Measurements from ENCODE around the gene INPP5F. TPM values are rescaled to one million over a fixed set of nuclear protein-coding genes. Genes with fewer than 3 reads are reported as not detected.
"Not testable (repeated sequence)": the region's sequence is repeated elsewhere in the genome, so short reads cannot be mapped to it uniquely, and the experiment has no call there.

Gene INPP5F
- total RNA-seq, 1 donor from 2014 or later, result 212 TPM

DNA sequence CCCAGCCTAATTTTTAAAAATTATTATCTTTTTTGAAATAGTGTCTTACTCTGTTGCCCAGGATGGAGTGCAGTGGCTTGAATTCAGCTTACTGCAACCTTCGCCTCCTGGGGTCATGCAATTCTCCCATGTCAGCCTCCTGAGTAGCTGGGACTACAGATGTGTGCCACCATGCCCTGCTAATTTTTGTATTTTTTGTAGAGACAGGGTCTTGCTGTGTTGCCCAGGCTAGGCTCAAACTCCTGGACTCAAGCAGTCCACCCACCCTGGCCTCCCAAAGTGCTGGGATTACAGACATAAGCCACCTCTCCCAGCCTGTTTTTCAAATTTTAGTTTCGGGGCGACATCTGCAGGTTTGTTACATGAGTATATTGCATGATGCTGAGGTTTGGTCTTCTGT, 47.2 kb downstream of the INPP5F start:
- not testable (repeated sequence) for DNase-seq (ENCODE audit: low spot score in 2 of 2); FAIRE-seq

- no peak for DNase-seq (ENCODE audit: low spot score in 2 of 2)
- FAIRE-seq, result no peak
These were observed 49.7 kb downstream of the INPP5F start for GRCh38 chr10:119775529-119775928.

DNA sequence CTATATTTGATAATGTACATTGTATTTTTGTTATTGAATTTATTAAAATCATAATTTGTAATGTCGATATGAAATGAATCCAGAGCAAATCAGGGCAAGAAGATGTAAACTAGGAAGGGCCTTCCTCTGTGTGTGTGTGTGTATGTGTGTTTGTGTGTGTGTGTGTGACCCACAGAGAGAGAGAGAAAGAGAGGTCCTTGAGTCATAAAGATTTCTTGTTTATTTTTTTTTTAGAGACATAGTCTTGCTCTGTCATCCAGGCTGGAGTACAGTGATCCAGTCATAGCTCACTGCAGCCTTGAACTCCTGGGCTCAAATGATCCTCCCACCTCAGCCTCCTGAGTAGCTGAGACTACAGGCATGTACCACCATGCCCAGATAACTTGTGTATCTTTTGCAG, 50.7 kb downstream of the INPP5F start:
- no peak for FAIRE-seq
- DNase-seq (ENCODE audit: low spot score in 2 of 2), result no peak

- FAIRE-seq (no peak), DNase-seq (ENCODE audit: low spot score in 2 of 2) (no peak)
These were observed 51.8 kb downstream of the INPP5F start for GRCh38 chr10:119777686-119778085.

DNA sequence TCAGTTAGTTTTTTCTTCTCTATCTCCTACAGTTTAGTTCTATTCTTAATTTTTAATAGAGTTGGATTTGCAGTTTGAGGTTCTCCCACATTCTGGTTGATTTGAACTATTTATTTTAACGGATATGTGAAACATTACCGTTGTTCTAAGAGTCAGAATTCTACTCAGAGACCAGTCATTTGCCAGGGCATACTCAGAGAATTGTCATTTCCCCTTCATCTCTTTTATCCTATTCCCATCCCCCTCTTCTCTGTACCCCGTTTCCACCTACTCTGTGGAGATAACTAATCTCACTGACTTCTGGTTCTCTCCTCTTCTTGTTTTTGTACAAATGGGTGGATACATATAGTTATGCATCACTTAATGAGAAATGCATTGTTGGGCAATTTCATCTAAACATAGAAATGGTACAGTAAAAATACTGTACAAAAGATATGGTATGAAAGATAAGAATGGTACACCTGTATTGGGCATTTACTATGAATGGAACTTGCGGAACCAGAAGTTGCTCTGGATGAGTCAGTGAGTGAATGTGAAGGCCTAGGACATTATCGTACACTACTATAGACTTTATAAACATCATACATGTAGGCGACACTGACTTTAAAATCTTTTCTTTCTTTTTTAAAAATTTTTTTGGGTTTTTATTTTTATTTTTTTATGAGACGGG, 53.1 kb downstream of the INPP5F start:
- DNase-seq (ENCODE audit: low spot score in 2 of 2), result no peak
- FAIRE-seq, result no peak

GRCh38 chr10:119780879-119781480, 55.1 kb downstream of the INPP5F start:
- FAIRE-seq, result no peak
- no peak for DNase-seq (ENCODE audit: low spot score in 2 of 2)

- FAIRE-seq (no peak), DNase-seq (ENCODE audit: low spot score in 2 of 2) (no peak)
These were observed 55.6 kb downstream of the INPP5F start for GRCh38 chr10:119781498-119781897.

DNA sequence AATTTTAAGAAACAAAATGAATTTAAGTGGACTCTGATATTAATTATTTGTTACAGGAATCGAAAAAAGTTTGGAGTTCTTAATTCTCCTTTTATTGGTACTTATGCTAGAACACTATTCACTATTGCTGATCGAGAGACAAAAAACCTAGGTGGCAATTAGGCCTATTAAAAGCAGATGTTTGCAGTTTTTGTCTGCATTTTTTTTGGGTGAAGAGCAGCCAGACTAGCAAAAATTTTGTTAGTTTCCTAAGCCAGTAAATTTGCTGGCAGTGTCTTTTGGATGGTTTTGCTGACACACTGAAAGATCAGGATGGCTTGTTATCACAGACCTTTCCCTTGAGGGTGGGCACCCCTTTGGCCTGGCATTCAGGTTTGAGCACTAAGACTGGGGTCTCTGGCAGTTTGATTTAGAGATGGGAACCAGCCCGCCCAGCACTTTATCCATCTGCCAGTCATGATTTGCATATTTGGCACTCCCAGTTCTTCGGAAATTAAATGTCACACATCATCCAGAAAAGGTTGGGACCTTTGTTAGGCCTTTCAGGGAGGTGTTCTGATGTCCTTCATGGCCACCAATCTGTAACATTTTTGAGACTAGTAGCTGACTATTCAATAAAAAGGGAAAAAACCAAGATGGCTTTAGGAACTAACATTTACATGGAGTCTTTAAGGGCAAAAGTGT, 57.3 kb downstream of the INPP5F start:
- FAIRE-seq (no peak), DNase-seq (ENCODE audit: low spot score in 2 of 2) (no peak)

DNA sequence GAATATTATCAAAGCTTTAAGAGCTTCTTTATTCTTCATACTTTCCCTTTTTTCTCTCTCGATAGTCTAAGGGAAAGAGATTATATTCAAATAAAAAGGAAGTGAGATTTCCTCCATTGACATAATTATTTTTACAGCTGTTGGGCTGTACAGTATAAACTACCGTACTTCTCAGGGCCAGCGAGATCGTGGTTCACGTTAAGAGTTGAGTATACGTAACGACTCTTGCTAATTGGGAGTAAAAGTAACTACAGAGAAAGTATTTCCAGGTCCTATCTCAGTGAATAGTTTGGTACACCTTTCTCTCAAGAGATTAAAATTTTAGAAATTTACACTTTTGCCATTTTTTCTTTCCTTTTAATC, 57.8 kb downstream of the INPP5F start:
- no peak for FAIRE-seq

GRCh38 chr10:119784340-119785067, 58.7 kb downstream of the INPP5F start:
- FAIRE-seq (no peak), DNase-seq (ENCODE audit: low spot score in 2 of 2) (no peak)

More for the DNA sequence above, 57.8 kb downstream of the INPP5F start:
- DNase-seq (ENCODE audit: low spot score in 2 of 2), result no peak

GRCh38 chr10:119786117-119786769, 60.4 kb downstream of the INPP5F start:
- no peak for FAIRE-seq
- DNase-seq (ENCODE audit: low spot score in 2 of 2), result no peak

DNA sequence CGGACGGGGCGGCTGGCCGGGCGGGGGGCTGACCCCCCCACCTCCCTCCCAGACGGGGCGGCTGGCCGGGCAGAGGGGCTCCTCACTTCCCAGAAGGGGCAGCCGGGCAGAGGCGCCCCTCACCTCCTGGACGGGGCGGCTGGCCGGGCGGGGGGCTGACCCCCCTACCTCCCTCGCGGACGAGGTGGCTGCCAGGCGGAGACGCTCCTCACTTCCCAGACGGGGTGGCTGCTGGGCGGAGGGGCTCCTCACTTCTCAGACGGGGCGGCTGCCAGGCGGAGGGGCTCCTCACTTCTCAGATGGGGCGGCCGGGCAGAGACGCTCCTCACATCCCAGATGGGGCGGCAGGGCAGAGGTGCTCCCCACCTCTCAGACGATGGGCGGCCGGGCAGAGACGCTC, 69.3 kb downstream of the INPP5F start:
- not testable (repeated sequence) for FAIRE-seq; DNase-seq (ENCODE audit: low spot score in 2 of 2)

- FAIRE-seq (no peak), DNase-seq (ENCODE audit: low spot score in 2 of 2) (no peak)
These were observed 70.2 kb downstream of the INPP5F start for GRCh38 chr10:119796039-119796438.

DNA sequence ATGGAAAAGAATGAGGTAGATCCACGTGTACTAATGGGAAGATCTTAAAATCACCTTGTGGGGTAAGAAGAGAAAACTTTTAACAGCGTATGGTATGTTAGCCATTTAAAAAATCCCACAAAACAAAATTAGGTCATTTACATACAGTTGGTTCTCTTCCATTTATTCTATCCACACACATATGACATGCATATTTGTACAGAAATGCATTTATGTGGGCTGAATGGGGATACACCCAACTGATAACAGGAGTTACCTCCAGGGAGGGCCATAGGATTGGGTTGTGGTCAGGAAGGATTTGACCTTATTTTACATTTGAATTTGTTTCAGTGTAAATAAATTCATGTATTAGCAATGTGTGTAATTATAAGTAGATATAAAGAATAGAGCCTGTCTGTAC, 75.3 kb downstream of the INPP5F start:
- DNase-seq (ENCODE audit: low spot score in 2 of 2), result no peak
- FAIRE-seq, result no peak

- DNase-seq (ENCODE audit: low spot score in 2 of 2) (no peak), FAIRE-seq (no peak)
These were observed 76.2 kb downstream of the INPP5F start for GRCh38 chr10:119801998-119802538.

- DNase-seq (ENCODE audit: low spot score in 2 of 2), result no peak
- no peak for FAIRE-seq
These were observed 77.4 kb downstream of the INPP5F start for GRCh38 chr10:119803264-119803663.

- DNase-seq (ENCODE audit: low spot score in 2 of 2), result no peak
- no peak for FAIRE-seq
These were observed 79.9 kb downstream of the INPP5F start for GRCh38 chr10:119805702-119806230.

DNA sequence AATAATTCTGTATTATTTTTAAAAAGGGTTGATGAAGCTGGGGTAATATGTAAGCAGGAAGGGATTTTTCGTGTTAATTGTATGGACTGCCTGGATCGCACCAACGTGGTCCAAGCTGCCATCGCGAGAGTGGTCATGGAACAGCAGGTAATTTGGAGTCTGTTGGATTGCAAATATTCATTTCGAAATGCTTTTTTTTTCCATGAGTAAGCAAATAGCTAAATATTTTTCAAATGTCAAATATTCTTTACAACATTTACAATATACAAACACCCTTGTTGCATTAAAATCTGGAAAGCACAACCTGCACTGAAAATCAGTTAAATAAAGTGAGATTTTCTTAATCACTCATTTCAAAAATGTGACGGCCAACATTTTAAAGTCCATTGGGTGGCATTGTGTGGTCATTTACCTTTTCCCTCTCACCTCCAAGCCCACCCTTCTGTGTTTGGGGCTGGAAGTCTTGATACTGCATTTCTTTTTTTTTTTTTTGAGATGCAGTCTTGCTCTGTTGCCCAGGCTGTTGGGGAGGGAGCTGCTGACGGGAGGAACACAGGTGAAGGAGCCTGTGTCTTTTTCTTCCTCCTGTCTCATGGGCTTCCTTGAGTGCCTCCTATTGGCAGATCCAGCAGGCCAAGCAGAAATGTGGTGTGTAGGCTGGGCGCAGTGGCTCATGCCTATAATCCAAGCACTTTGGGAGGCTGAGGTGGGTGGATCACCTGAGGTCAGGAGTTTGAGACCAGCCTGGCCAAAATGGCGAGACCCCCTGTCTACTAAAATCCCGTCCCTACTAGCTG, 80.7 kb downstream of the INPP5F start:
- FAIRE-seq, result no peak

DNA sequence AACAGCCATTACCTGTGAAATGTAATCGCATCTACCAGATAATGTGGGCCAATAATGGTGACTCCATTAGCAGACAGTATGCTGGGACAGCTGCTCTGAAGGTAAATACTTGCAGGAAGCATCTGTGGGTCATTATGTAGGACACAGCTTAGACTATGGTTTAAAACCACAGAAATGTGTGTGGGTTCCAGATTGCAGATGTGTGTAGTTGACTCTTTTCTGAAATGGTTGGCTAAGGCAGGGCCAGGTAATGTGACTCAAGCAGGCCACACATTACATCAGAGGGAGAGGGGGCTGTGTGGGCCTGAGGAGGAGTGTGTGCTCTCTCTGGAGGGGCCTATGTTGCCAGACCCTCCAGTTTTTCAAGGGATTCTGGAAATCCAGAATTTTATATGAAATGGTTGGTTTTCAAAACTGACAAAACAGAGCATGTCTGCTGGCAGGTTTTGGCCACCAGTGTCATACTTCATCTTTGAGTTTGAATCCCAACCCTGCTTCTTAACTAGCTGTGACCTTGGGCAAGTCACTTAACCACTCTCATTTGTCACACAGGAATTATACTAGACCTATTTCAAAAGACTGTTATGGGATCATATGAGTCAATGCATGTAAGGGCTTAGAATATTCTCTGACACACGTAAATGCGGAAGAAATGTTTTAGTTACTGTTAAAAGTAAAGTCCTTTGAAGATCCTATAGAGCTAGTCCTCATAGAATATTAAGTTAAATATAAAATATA, 82.3 kb downstream of the INPP5F start:
- DNase-seq (ENCODE audit: low spot score in 2 of 2), result no peak
- FAIRE-seq, result no peak

More for the DNA sequence above, 80.7 kb downstream of the INPP5F start:
- DNase-seq (ENCODE audit: low spot score in 2 of 2), result no peak

Data from frontal cortex (tissue), 4 donors.